Tibial artery (tissue), 4 donors: Measurements from ENCODE around the gene ZNF775.
A peak's percentile ranks its signal among the peaks of the same experiment; 100 is the strongest.

Experiments used
- DNase-seq, 2 donors: peaks; one replicate each; pipeline ENCODE4 v3.0.0-alpha.2; 2019
- H3K27ac ChIP-seq, 2 donors: fragments of 200-600 bp; sonication (generic) in 1 of 2; 1 replicate in 1 of 2; 2 replicates in 1 of 2; pipeline ENCODE4 v1.5.1; 2018 to 2019; ENCODE audit warnings: mild to moderate bottlenecking in 1 of 2
- H3K27me3 ChIP-seq, 2 donors: fragments of 200-600 bp; sonication (generic) in 1 of 2; one replicate each; pipeline versions ENCODE4 v1.5.1 to v1.6.0; 2016 to 2019
- H3K36me3 ChIP-seq, 3 donors: fragments of 200-600 bp; sonication (generic) in 2 of 3; one replicate each; pipeline ENCODE4 v1.5.1; 2016 to 2019; ENCODE audit warnings: mild to moderate bottlenecking in 2 of 3
- H3K4me1 ChIP-seq, 4 donors: fragments of 200-600 bp; sonication (generic) in 2 of 4; 1 replicate in 3 of 4; 2 replicates in 1 of 4; pipeline ENCODE4 v1.5.1; 2016 to 2019
- H3K4me3 ChIP-seq, 2 donors: fragments of 200-600 bp; sonication (generic) in 1 of 2; 1 replicate in 1 of 2; 2 replicates in 1 of 2; pipeline ENCODE4 v1.5.1; 2018 to 2019; ENCODE audit warnings: mild to moderate bottlenecking in 2 of 2
- H3K9me3 ChIP-seq, 3 donors: fragments of 200-600 bp; sonication (generic) in 1 of 3; one replicate each; pipeline ENCODE4 v1.5.1; 2016 to 2019
- intact Hi-C: fragments of 100-400 bp; cut with DNase I; formaldehyde crosslinking; loops from one replicate; pipeline ENCODE4 v1.15.0; 2023; ENCODE audit warnings: low total_unique reads
- TF ChIP-seq, protein P1 (sequence below), 2 experiments: fragments of 200-600 bp in 1 of 2; fragments of 450-650 bp in 1 of 2; IDR thresholded peaks; one replicate each; pipeline ENCODE4 v1.5.1; 2017 to 2019; ENCODE audit warnings: antibody characterized with exemption in 2 of 2, mild to moderate bottlenecking in 1 of 2, moderate library complexity in 1 of 2

Gene ZNF775

DNA sequence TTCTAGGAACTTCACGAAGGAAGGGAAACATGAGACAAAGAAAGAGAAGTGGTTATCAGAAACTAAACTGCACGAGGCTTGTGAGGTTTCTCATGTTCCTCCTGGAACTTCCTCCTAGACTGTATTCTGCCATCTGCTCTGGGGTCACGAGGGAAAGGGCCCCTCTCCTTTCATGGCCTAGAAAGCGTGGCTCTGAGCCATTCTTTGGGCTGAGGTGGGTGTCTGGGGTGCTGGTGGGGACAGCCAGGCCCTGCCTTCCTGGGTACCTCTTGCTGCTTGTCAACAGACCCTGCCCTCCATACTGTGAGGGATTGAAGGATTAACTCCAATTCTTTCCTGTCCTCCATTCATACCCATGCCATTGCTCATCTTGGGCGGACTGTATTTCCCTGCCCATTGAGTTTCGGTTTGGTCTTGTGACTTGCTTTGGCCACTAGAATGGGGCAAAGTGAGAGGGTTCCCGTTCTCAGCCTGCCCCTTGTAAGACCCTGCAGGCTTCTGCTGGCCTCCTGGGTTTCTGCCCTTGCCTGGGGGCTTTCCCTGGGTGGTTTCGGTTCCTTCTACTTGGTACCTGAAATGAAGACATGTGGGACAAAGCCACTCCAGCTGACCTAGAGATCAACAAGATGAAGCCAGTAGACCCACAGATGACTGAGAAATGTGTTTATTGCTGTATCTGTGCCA is 56.4 kb downstream of the ZNF775 start:
- H3K36me3 ChIP-seq: no peaks in the 10 kb centered on the region
- H3K4me1 ChIP-seq: no peaks in the 10 kb centered on the region
- no peak overlapping the region for H3K4me3 ChIP-seq
- no peaks in the 10 kb centered on the region for H3K9me3 ChIP-seq
- DNase-seq: peak in 1 of 2 donors; percentile 47
- intact Hi-C loops: no loop called here
- TF ChIP-seq, protein P1, sequence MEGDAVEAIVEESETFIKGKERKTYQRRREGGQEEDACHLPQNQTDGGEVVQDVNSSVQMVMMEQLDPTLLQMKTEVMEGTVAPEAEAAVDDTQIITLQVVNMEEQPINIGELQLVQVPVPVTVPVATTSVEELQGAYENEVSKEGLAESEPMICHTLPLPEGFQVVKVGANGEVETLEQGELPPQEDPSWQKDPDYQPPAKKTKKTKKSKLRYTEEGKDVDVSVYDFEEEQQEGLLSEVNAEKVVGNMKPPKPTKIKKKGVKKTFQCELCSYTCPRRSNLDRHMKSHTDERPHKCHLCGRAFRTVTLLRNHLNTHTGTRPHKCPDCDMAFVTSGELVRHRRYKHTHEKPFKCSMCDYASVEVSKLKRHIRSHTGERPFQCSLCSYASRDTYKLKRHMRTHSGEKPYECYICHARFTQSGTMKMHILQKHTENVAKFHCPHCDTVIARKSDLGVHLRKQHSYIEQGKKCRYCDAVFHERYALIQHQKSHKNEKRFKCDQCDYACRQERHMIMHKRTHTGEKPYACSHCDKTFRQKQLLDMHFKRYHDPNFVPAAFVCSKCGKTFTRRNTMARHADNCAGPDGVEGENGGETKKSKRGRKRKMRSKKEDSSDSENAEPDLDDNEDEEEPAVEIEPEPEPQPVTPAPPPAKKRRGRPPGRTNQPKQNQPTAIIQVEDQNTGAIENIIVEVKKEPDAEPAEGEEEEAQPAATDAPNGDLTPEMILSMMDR (IDR thresholded peaks at IDR 0.05): no peak
- H3K27me3 ChIP-seq: peaks cover 0 to 5% of the 10 kb centered on the region in 2 donors
- H3K27ac ChIP-seq: no peak overlapping the region

DNA sequence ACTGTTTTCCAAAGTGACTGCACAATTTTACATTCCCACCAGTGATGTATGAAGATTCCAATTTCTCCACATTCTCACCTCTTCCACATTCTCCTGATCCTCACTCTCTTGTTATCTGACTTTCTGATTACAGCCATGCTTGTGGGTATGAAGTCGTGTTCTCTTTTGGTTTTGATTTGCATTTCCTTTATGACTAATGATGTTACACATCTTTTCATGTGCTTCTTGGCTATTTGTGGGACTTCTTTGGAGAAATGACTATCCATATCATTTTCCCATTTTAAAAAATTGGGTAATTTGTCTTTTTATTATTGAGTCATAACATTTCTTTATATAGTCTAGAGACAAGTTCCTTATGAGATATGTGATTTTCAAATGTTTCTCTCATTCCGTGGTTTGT is 60.8 kb downstream of the ZNF775 start:
- peaks cover 0 to 8% of the 10 kb centered on the region in 2 donors for H3K27me3 ChIP-seq
- no peaks in the 10 kb centered on the region for H3K36me3 ChIP-seq
- no peak overlapping the region for H3K4me3 ChIP-seq
- H3K27ac ChIP-seq: no peak overlapping the region
- intact Hi-C loops: no loop called here
- no peak for DNase-seq
- H3K9me3 ChIP-seq: peaks cover 0 to 12% (median 12%) of the 10 kb centered on the region in 3 donors
- H3K4me1 ChIP-seq: no peaks in the 10 kb centered on the region
- TF ChIP-seq, protein P1 (IDR thresholded peaks at IDR 0.05): no peak

DNA sequence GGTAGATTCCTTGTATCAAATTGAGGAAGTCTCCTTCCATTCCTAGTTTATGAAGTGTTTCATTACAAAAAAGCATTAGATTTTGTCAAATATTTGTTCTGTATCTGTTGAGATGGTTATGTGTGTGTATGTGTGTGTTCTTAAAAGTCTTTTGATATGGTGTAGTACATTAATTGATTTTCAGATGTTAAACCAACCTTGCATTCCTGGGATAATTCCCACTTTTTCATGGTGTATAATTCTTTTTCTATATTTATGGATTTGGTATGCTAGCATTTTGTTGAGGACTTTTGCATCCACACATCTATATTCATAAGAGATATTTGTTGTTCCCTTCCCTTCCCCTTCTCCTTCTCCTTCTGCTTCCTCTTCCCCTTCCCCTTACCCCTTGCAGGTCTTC is 62.4 kb downstream of the ZNF775 start:
- H3K4me1 ChIP-seq: no peaks in the 10 kb centered on the region
- H3K36me3 ChIP-seq: no peaks in the 10 kb centered on the region
- H3K4me3 ChIP-seq: no peak overlapping the region
- intact Hi-C loops: no loop called here
- DNase-seq: no peak
- no peak overlapping the region for H3K27ac ChIP-seq
- TF ChIP-seq, protein P1 (IDR thresholded peaks at IDR 0.05): no peak
- peaks cover 0 to 8% of the 10 kb centered on the region in 2 donors for H3K27me3 ChIP-seq
- peaks cover 0 to 12% (median 12%) of the 10 kb centered on the region in 3 donors for H3K9me3 ChIP-seq

DNA sequence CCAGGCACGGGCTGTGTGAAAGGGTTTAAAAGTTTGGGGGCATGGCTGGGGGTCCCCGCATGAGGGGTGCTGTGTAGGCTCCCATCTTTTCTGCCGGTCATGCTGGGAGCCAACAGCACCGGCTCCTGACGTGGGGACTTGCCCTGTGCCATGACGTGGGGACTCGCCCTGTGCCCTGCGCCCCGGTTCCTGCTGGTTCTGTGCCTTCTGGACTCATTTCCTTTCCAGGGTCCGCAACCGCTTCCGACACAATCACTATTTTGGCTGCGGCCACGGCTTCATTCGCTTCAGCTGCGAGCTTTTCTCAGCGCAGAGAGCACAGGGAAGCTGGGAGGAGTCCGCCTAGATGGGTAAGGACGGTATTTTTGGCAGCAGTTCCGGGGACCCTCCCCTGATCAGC is 63.7 kb downstream of the ZNF775 start:
- TF ChIP-seq, protein P1 (IDR thresholded peaks at IDR 0.05): no peak
- H3K27ac ChIP-seq: no peak overlapping the region
- H3K36me3 ChIP-seq: no peaks in the 10 kb centered on the region
- intact Hi-C loops: no loop called here
- peaks cover 0 to 12% (median 12%) of the 10 kb centered on the region in 3 donors for H3K9me3 ChIP-seq
- H3K4me1 ChIP-seq: peaks cover 0 to 4% (median 0%) of the 10 kb centered on the region in 4 donors
- no peak for DNase-seq
- no peak overlapping the region for H3K4me3 ChIP-seq
- peaks cover 0 to 8% of the 10 kb centered on the region in 2 donors for H3K27me3 ChIP-seq

DNA sequence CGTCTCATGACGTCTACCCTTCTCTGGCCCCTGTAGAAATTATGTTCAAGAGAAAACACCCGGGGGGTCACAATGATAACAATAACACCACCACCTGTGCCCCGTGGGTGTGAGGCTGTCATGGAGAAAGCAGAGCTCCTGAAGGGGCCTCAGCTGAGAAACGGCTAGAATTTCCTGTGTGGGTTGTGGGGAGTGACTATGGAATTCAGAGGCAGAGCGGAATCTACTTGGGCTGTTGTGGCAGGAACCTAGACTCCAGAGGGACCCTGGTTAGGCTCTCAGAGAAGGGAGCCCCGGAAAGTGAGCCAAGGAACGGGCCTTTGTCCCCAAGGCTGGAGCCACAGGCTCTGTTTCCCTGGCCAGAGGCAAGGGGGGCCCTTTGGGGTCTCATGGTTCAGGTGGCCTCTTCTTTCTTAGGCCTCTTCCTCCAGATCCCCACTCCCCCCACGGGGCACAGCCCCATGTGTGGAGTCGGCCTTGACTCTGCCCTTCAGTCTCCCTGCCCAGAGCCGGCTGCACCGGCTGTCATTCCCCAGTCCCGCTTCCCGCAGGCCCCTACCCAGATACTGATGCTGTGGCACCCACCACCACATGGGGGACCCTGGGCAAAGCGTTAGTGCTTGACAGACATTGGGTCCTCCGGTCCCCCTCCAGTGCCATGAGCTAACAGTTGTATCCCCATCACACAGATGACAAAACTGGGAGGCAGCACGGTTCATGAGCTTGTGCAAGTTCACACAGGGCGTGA is 64.8 kb downstream of the ZNF775 start:
- H3K36me3 ChIP-seq: no peaks in the 10 kb centered on the region
- H3K9me3 ChIP-seq: peaks cover 0 to 12% (median 12%) of the 10 kb centered on the region in 3 donors
- H3K27me3 ChIP-seq: peaks cover 0 to 14% of the 10 kb centered on the region in 2 donors
- TF ChIP-seq, protein P1 (IDR thresholded peaks at IDR 0.05): no peak
- no peak overlapping the region for H3K4me3 ChIP-seq
- intact Hi-C loops: no loop called here
- peaks cover 0 to 4% (median 0%) of the 10 kb centered on the region in 4 donors for H3K4me1 ChIP-seq
- H3K27ac ChIP-seq: no peak overlapping the region
- no peak for DNase-seq
